ENCODE measurements around the gene SFTPA1. TPM values are rescaled to one million over a fixed set of nuclear protein-coding genes. Genes with fewer than 3 reads are reported as not detected.

Gene SFTPA1
- total RNA-seq, 1 donor from 2014 or later, result not detected

Other genes with a start within 250 kb of the SFTPA1 start
- gene ZCCHC24, start 165.3 kb upstream of the SFTPA1 start, total RNA-seq, result 1.1 and 1.3 TPM in 2 replicates
- gene EIF5AL1, start 98.4 kb upstream of the SFTPA1 start, total RNA-seq, result 1.4 and 2.1 TPM in 2 replicates
- not detected in 2 replicates for gene SFTPA2, start 50.5 kb upstream of the SFTPA1 start, total RNA-seq
- 0.80 and 1.2 TPM in 2 replicates for gene NUTM2B, start 92.3 kb downstream of the SFTPA1 start, total RNA-seq
- gene NUTM2E, start 215.8 kb downstream of the SFTPA1 start, total RNA-seq, result 0.44 and 0.58 TPM in 2 replicates

Measured in activated B cell treated with CpG ODN at 0.5 μM for 24 hours (primary cell).